Gastrocnemius medialis (tissue), 4 donors: ENCODE results near the gene TIGIT.

Experiments used
- POLR2A ChIP-seq, 2 donors: fragments of 450-650 bp; IDR thresholded peaks; one replicate each; pipeline ENCODE4 v1.6.1; 2017; ENCODE audit warnings: antibody characterized with exemption in 2 of 2, mild to moderate bottlenecking in 2 of 2, moderate library complexity in 2 of 2
- TF ChIP-seq, protein P1 (sequence below), 5 experiments: fragments of 450-650 bp in 3 of 5; fragments of 200-600 bp in 2 of 5; sonication (generic) in 2 of 5; IDR thresholded peaks in 4 of 5; conservative IDR thresholded peaks in 1 of 5; 1 replicate in 4 of 5; 2 replicates in 1 of 5; pipeline ENCODE4 v1.5.1; 2016 to 2019; ENCODE audit warnings: antibody characterized with exemption in 5 of 5, mild to moderate bottlenecking in 3 of 5, moderate library complexity in 3 of 5

- TF ChIP-seq, protein P1, sequence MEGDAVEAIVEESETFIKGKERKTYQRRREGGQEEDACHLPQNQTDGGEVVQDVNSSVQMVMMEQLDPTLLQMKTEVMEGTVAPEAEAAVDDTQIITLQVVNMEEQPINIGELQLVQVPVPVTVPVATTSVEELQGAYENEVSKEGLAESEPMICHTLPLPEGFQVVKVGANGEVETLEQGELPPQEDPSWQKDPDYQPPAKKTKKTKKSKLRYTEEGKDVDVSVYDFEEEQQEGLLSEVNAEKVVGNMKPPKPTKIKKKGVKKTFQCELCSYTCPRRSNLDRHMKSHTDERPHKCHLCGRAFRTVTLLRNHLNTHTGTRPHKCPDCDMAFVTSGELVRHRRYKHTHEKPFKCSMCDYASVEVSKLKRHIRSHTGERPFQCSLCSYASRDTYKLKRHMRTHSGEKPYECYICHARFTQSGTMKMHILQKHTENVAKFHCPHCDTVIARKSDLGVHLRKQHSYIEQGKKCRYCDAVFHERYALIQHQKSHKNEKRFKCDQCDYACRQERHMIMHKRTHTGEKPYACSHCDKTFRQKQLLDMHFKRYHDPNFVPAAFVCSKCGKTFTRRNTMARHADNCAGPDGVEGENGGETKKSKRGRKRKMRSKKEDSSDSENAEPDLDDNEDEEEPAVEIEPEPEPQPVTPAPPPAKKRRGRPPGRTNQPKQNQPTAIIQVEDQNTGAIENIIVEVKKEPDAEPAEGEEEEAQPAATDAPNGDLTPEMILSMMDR (IDR thresholded peaks at IDR 0.05 in 4 of 5, conservative IDR thresholded peaks at IDR 0.05 in 1 of 5): no peak
- no peak for TF ChIP-seq POLR2A (IDR thresholded peaks at IDR 0.05)
These were observed 40.1 kb downstream of the TIGIT start for GRCh38 chr3:114333923-114334240.
